Measurements from ENCODE around the gene ANGPTL2. TPM values are rescaled to one million over a fixed set of nuclear protein-coding genes. Genes with fewer than 3 reads are reported as not detected.
A peak's percentile ranks its signal among the peaks of the same experiment; 100 is the strongest.

The ANGPTL2 gene
- total and polyA plus RNA-seq, 3 experiments from 2014 or later, result not detected

DNA sequence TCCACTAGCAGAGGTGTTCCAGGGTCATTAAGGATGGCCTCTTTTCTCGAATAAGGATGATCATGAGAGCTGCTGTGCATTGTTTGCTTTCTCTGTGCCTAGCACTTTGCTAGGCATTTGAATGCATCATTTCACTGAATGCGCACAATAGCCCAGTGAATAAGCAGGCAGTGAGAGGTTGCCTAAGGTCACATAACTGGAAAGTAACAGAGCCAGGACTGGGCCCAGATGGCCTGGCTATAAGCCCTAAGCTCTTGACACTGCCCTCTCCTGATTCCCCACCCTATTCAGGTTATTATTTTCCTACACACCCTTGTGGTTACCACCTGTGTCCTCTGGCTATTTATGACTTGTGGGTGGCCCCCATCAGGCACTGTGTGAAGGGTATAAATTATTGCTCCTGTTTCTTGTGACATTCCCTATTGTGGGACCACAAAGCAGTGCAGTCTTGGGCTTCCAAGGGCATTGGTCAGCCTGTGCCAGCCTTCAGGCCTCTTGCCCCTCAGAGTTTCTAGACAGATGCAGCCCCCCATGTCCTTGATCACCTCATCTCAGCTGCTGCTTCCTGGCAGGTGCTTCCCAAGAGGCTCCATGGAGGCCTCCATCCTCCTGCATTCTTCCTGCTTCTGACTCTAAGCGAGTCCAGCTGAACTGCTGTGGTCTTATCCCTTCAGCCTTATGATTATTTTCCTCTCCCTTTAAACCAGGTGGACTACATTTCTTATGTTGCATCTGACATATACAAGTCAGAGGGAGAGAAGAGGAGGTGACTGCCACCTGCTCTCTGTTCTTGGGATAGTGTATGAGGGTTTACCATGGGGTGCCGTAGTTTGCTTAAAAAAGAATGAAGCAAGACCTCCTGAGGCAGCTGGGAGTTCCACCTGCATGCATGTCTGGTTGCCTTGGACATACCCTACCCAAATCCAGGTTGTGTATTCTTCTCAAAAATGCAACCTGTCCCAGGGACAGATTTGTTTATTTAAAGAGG lies 47.6 kb downstream of the ANGPTL2 start:
- peaks cover 15 to 29% (median 23%) of the 10 kb centered on the region in 3 donors for H3K36me3 Mint-ChIP-seq
- POLR2A ChIA-PET, result no interaction called here
- Histone ChIP-seq H3K4me3 (ENCODE audit: low read length) (no peak overlapping the region), H3K4me1 (ENCODE audit: insufficient read depth, low read length) (no peaks in the 10 kb centered on the region), H3K36me3 (ENCODE audit: insufficient read depth, low read length) (no peaks in the 10 kb centered on the region), H3K27me3 (ENCODE audit: insufficient read depth, low read length, poor library complexity, severe bottlenecking) (no peaks in the 10 kb centered on the region), H3K9me3 (ENCODE audit: low read length) (no peaks in the 10 kb centered on the region), H3K27ac (ENCODE audit: low read depth, low read length) (no peak overlapping the region)
- H3K9me3 Mint-ChIP-seq, result peaks cover 0 to 11% (median 9%) of the 10 kb centered on the region in 5 donors
- DNase-seq, result no peak
- CTCF ChIA-PET, result no interaction called here
- H3K27ac Mint-ChIP-seq, result peak overlapping the region in 1 of 8 donors; percentile 55
- peaks cover 0 to 8% (median 0%) of the 10 kb centered on the region in 3 donors for H3K4me1 Mint-ChIP-seq
- H3K27me3 Mint-ChIP-seq, result peaks cover 0 to 4% of the 10 kb centered on the region in 2 donors
- no peak overlapping the region for H3K4me3 Mint-ChIP-seq

- Mint-ChIP-seq H3K9me3 (peaks cover 0 to 11% (median 9%) of the 10 kb centered on the region in 5 donors), H3K36me3 (peaks cover 13 to 16% (median 14%) of the 10 kb centered on the region in 3 donors), H3K27ac (peak overlapping the region in 1 of 8 donors; percentile 31), H3K4me1 (no peaks in the 10 kb centered on the region), H3K4me3 (no peak overlapping the region), H3K27me3 (no peaks in the 10 kb centered on the region)
- POLR2A ChIA-PET, result no interaction called here
- no peaks in the 10 kb centered on the region for H3K9me3 ChIP-seq (ENCODE audit: low read length)
- CTCF ChIA-PET, result no interaction called here
- DNase-seq, result no peak
- no peaks in the 10 kb centered on the region for H3K4me1 ChIP-seq (ENCODE audit: insufficient read depth, low read length)
- H3K36me3 ChIP-seq (ENCODE audit: insufficient read depth, low read length), result no peaks in the 10 kb centered on the region
- H3K4me3 ChIP-seq (ENCODE audit: low read length), result no peak overlapping the region
- no peak overlapping the region for H3K27ac ChIP-seq (ENCODE audit: low read depth, low read length)
- H3K27me3 ChIP-seq (ENCODE audit: insufficient read depth, low read length, poor library complexity, severe bottlenecking), result no peaks in the 10 kb centered on the region
These were observed 54.7 kb downstream of the ANGPTL2 start for GRCh38 chr9:127067603-127068220.

DNA sequence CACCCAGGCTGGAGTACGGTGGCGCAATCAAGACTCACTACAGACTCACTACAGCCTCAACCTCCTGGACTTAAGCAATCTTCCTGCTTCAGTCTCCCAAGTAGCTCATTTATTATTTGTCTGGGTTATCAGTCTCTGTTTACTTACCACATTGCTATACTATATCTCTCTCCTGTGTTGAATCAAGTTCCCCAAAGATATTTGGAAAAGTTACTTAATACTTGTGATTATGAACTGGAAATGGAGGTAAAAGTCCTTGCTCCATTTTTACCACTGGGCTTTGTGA lies 55.6 kb downstream of the ANGPTL2 start:
- POLR2A ChIA-PET, result no interaction called here

GRCh38 chr9:127066060-127066850 lies 56.2 kb downstream of the ANGPTL2 start:
- ChIA-PET POLR2A (no interaction called here), CTCF (no interaction called here)
- no peaks in the 10 kb centered on the region for H3K36me3 ChIP-seq (ENCODE audit: insufficient read depth, low read length)
- no peaks in the 10 kb centered on the region for H3K9me3 ChIP-seq (ENCODE audit: low read length)
- H3K27ac ChIP-seq (ENCODE audit: low read depth, low read length), result no peak overlapping the region
- DNase-seq, result no peak
- no peaks in the 10 kb centered on the region for H3K27me3 Mint-ChIP-seq
- no peak overlapping the region for H3K4me3 Mint-ChIP-seq
- H3K4me1 Mint-ChIP-seq, result no peaks in the 10 kb centered on the region
- H3K4me1 ChIP-seq (ENCODE audit: insufficient read depth, low read length), result no peaks in the 10 kb centered on the region
- no peaks in the 10 kb centered on the region for H3K27me3 ChIP-seq (ENCODE audit: insufficient read depth, low read length, poor library complexity, severe bottlenecking)
- no peak overlapping the region for H3K4me3 ChIP-seq (ENCODE audit: low read length)
- peaks cover 0 to 3% (median 0%) of the 10 kb centered on the region in 5 donors for H3K9me3 Mint-ChIP-seq
- H3K36me3 Mint-ChIP-seq, result peaks cover 3 to 8% (median 7%) of the 10 kb centered on the region in 3 donors
- peak overlapping the region in 1 of 8 donors; percentile 63 for H3K27ac Mint-ChIP-seq

More for the DNA sequence above, 55.6 kb downstream of the ANGPTL2 start:
- Histone ChIP-seq H3K36me3 (ENCODE audit: insufficient read depth, low read length) (no peaks in the 10 kb centered on the region), H3K9me3 (ENCODE audit: low read length) (no peaks in the 10 kb centered on the region), H3K4me3 (ENCODE audit: low read length) (no peak overlapping the region), H3K27me3 (ENCODE audit: insufficient read depth, low read length, poor library complexity, severe bottlenecking) (no peaks in the 10 kb centered on the region), H3K27ac (ENCODE audit: low read depth, low read length) (no peak overlapping the region), H3K4me1 (ENCODE audit: insufficient read depth, low read length) (no peaks in the 10 kb centered on the region)
- Mint-ChIP-seq H3K4me3 (no peak overlapping the region), H3K9me3 (peaks cover 0 to 8% (median 5%) of the 10 kb centered on the region in 5 donors), H3K4me1 (no peaks in the 10 kb centered on the region), H3K27ac (no peak overlapping the region), H3K36me3 (peaks cover 7 to 9% (median 8%) of the 10 kb centered on the region in 3 donors), H3K27me3 (no peaks in the 10 kb centered on the region)
- CTCF ChIA-PET, result no interaction called here
- DNase-seq, result no peak

- Histone ChIP-seq H3K4me1 (ENCODE audit: insufficient read depth, low read length) (no peaks in the 10 kb centered on the region), H3K36me3 (ENCODE audit: insufficient read depth, low read length) (no peaks in the 10 kb centered on the region), H3K4me3 (ENCODE audit: low read length) (no peak overlapping the region), H3K27ac (ENCODE audit: low read depth, low read length) (no peak overlapping the region), H3K9me3 (ENCODE audit: low read length) (no peaks in the 10 kb centered on the region), H3K27me3 (ENCODE audit: insufficient read depth, low read length, poor library complexity, severe bottlenecking) (no peaks in the 10 kb centered on the region)
- Mint-ChIP-seq H3K27ac (peak overlapping the region in 1 of 8 donors; percentile 33), H3K9me3 (no peaks in the 10 kb centered on the region), H3K4me3 (no peak overlapping the region), H3K4me1 (no peaks in the 10 kb centered on the region), H3K36me3 (peaks cover 1 to 6% (median 4%) of the 10 kb centered on the region in 3 donors), H3K27me3 (no peaks in the 10 kb centered on the region)
- ChIA-PET CTCF (interaction anchor here (1.4 kb wide), 1 partner anchor 16 kb away, joined by 3 read pairs; no protein-coding TSS in a partner anchor), POLR2A (no interaction called here)
- DNase-seq, result no peak
These were observed 56.8 kb downstream of the ANGPTL2 start for GRCh38 chr9:127065592-127065991.

GRCh38 chr9:127064335-127064734 lies 58.1 kb downstream of the ANGPTL2 start:
- H3K9me3 ChIP-seq (ENCODE audit: low read length), result no peaks in the 10 kb centered on the region
- H3K36me3 ChIP-seq (ENCODE audit: insufficient read depth, low read length), result no peaks in the 10 kb centered on the region
- ChIA-PET POLR2A (no interaction called here), CTCF (interaction anchor here (1.4 kb wide), 1 partner anchor 15 kb away, joined by 3 read pairs; no protein-coding TSS in a partner anchor)
- Mint-ChIP-seq H3K4me1 (peaks cover 0 to 6% (median 3%) of the 10 kb centered on the region in 3 donors), H3K27ac (no peak overlapping the region), H3K4me3 (no peak overlapping the region), H3K36me3 (peaks cover 1 to 4% (median 3%) of the 10 kb centered on the region in 3 donors), H3K9me3 (no peaks in the 10 kb centered on the region), H3K27me3 (no peaks in the 10 kb centered on the region)
- no peaks in the 10 kb centered on the region for H3K4me1 ChIP-seq (ENCODE audit: insufficient read depth, low read length)
- no peak overlapping the region for H3K27ac ChIP-seq (ENCODE audit: low read depth, low read length)
- DNase-seq, result no peak
- no peak overlapping the region for H3K4me3 ChIP-seq (ENCODE audit: low read length)
- no peaks in the 10 kb centered on the region for H3K27me3 ChIP-seq (ENCODE audit: insufficient read depth, low read length, poor library complexity, severe bottlenecking)

GRCh38 chr9:127061411-127061810 lies 61.0 kb downstream of the ANGPTL2 start:
- Histone ChIP-seq H3K9me3 (ENCODE audit: low read length) (no peaks in the 10 kb centered on the region), H3K27me3 (ENCODE audit: insufficient read depth, low read length, poor library complexity, severe bottlenecking) (no peaks in the 10 kb centered on the region), H3K27ac (ENCODE audit: low read depth, low read length) (no peak overlapping the region), H3K4me3 (ENCODE audit: low read length) (no peak overlapping the region), H3K36me3 (ENCODE audit: insufficient read depth, low read length) (no peaks in the 10 kb centered on the region), H3K4me1 (ENCODE audit: insufficient read depth, low read length) (no peaks in the 10 kb centered on the region)
- CTCF ChIA-PET, result no interaction called here
- POLR2A ChIA-PET, result no interaction called here
- Mint-ChIP-seq H3K4me3 (no peak overlapping the region), H3K27me3 (no peaks in the 10 kb centered on the region), H3K9me3 (no peaks in the 10 kb centered on the region), H3K4me1 (peaks cover 0 to 16% (median 3%) of the 10 kb centered on the region in 3 donors), H3K36me3 (peaks cover 0 to 4% (median 3%) of the 10 kb centered on the region in 3 donors), H3K27ac (peak overlapping the region in 1 of 8 donors; percentile 89)
- DNase-seq, result no peak
